Esophagus muscularis mucosa (tissue), 3 donors: Measurements from ENCODE around the gene TRIAP1.
"Not testable (repeated sequence)": the region's sequence is repeated elsewhere in the genome, so short reads cannot be mapped to it uniquely, and the experiment has no call there.

Experiments
- POLR2A ChIP-seq: fragments of 450-650 bp; IDR thresholded peaks from one replicate; pipeline ENCODE4 v1.6.1; 2017; ENCODE audit warnings: antibody characterized with exemption, moderate library complexity, mild to moderate bottlenecking, low read depth
- POLR2AphosphoS5 ChIP-seq, 2 donors: sonication (generic); formaldehyde crosslinking; IDR thresholded peaks; one replicate each; pipeline ENCODE4 v1.6.1; 2017; ENCODE audit warnings: antibody characterized with exemption in 2 of 2
- TF ChIP-seq, protein P1 (sequence below), 3 experiments: fragments of 200-600 bp in 2 of 3; fragments of 450-650 bp in 1 of 3; sonication (generic) in 2 of 3; IDR thresholded peaks; one replicate each; pipeline ENCODE4 v1.5.1; 2017 to 2019; ENCODE audit warnings: antibody characterized with exemption in 3 of 3, mild to moderate bottlenecking in 2 of 3, moderate library complexity in 1 of 3

- TF ChIP-seq, protein P1, sequence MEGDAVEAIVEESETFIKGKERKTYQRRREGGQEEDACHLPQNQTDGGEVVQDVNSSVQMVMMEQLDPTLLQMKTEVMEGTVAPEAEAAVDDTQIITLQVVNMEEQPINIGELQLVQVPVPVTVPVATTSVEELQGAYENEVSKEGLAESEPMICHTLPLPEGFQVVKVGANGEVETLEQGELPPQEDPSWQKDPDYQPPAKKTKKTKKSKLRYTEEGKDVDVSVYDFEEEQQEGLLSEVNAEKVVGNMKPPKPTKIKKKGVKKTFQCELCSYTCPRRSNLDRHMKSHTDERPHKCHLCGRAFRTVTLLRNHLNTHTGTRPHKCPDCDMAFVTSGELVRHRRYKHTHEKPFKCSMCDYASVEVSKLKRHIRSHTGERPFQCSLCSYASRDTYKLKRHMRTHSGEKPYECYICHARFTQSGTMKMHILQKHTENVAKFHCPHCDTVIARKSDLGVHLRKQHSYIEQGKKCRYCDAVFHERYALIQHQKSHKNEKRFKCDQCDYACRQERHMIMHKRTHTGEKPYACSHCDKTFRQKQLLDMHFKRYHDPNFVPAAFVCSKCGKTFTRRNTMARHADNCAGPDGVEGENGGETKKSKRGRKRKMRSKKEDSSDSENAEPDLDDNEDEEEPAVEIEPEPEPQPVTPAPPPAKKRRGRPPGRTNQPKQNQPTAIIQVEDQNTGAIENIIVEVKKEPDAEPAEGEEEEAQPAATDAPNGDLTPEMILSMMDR (IDR thresholded peaks at IDR 0.05): not testable (repeated sequence)
- TF ChIP-seq POLR2A; POLR2AphosphoS5 (IDR thresholded peaks at IDR 0.05): not testable (repeated sequence)
Observed at GRCh38 chr12:120487552-120487951, 41.4 kb upstream of the TRIAP1 start.
